ENCODE results near the gene PDE4B.
"Not testable (repeated sequence)": the region's sequence is repeated elsewhere in the genome, so short reads cannot be mapped to it uniquely, and the experiment has no call there.

Gene PDE4B

DNA sequence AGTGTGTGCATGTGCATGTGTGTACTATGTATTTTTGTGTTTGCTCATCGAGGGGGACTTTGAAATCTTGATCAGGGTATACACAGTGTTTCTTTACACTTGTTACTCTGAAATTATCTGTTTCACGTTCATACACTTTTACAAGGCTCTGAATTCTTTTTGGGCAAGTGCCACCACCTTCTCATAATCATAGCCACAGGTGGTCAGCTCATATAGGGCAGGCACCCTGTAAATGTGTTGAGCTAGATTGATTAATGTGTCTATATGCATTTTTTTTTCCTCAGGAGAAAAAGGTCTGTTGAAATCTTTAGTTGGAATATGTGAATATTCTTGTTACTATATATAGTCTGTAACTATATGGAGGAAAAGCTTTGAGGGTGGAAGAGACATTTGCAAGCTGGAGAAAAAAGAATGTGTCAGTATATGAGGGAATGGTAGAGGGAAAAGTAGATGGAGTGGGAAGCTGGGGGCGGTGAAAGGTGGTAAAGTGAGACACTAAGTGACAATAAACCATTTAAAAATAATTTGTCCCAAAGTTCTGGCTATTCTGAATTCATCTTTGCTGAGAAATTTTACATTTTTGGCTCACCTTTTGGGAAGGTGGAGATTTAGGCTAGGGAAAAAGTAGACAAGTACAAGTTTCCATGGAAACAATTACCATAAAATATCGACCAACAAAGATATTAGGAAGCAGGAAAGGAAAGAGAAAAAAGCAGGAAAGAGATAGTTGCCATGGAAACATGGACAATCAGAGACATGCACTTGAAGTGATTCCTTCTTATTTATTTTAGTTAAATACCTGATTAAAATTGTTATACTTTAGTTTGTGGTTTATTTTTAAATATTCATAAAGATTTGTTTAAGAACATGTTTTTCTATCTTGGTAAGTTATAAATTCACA lies 277.5 kb downstream of the PDE4B start:
- no peak for DNase-seq

DNA sequence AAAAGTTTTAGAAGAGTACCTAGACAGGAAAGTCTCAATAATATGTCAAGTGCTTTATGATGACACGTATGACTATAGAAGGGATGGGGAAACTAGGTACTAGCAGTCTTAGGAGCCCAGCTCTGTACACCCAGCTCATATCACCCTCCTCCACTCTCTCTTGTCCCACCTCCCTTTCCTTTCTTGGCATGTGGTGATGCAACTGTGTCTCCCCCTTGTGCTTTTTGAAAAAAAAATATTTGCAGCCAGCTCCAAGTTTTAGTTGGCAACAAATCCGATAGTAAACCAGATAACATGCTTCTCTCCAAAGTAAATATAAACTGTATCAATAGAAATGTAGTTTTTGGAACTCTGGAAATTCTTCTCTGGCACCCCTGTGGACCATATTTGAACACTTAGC lies 280.7 kb downstream of the PDE4B start:
- DNase-seq, result no peak

GRCh38 chr1:66074147-66074546 lies 281.5 kb downstream of the PDE4B start:
- DNase-seq, result no peak

DNA sequence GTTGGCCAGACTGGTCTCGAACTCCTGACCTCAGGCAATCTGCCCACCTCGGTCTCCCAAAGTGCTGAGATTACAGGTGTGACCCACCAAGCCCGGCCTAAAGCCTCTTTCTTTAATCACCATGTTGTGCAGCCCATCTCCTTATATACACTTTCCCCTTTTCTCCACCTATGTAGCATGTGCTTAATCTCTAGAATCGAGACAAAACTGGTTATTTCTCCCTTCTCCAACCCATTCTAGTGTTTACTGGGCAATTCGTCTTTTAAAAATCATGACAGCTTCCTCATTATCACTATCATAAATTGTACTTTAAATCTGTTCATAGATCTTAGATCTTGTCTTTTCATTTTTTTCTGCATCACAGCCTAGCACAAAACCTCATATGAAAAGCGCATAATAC lies 285.7 kb downstream of the PDE4B start:
- no peak for DNase-seq

DNA sequence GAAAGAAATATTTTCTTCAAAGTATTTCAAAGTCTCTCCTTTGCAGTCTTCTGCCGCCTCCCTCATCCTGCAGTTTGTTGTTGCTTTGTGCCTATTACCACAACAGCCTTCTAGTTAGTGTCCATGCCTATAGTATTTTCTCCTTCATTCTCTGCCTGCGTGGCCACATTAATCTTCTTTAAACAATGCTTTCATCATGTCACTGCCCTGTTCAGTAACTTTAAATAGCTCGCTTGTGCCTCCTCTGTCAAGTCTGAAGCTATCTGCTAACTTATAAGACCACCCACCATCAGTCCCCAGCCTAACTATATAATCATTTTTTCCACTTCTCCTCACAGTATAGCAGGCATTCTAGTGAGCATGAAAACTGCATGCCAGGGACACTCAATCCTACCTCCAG lies 290.3 kb downstream of the PDE4B start:
- no peak for DNase-seq

DNA sequence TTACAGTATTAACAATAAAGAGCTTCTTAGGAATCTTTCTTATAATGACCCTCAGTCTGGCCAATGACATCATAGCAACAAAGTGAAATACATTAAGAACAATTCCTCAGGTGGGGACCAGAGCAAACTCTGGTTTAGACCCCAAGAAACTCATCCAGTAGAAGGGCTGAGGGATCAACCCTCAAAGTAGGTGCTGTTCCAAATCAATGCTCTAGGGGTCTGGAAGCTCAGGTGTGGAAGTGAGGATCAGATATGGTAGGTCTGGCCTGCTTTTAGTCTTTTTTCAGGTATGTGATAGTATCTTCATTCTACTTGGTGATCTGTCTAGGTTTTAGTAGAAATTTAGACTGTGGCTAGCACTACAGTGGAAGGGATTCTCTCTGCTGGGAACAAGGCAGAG lies 291.7 kb downstream of the PDE4B start:
- DNase-seq, result no peak

DNA sequence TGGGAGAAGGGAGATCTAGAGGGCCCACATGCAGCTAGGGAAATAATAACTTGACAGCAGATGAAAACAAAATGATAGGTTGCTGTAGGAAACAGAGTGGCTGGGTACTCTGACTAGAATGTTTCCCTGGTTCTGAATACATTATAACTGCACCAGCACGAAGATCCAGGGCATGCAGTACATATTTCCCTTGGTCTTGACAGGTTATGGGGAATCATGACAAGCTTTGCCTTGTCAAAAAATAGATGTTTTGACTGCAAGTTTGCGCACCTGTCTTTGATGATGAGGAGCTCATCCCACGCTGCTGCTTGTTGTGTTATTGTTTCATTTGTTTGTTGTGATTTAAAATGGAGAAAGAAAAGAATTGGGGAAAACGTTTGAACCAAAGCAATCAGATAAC lies 292.9 kb downstream of the PDE4B start:
- DNase-seq, result no peak

- DNase-seq, result no peak
Observed at GRCh38 chr1:66088787-66089186, 296.1 kb downstream of the PDE4B start.

- DNase-seq, result no peak
Observed at GRCh38 chr1:66090859-66091457, 298.3 kb downstream of the PDE4B start.

- DNase-seq, result peak in 1 of 3 donors; percentile 15
Observed at GRCh38 chr1:66095190-66095589, 302.5 kb downstream of the PDE4B start.

- DNase-seq, result not testable (repeated sequence)
Observed at GRCh38 chr1:66100959-66101358, 308.3 kb downstream of the PDE4B start.

DNA sequence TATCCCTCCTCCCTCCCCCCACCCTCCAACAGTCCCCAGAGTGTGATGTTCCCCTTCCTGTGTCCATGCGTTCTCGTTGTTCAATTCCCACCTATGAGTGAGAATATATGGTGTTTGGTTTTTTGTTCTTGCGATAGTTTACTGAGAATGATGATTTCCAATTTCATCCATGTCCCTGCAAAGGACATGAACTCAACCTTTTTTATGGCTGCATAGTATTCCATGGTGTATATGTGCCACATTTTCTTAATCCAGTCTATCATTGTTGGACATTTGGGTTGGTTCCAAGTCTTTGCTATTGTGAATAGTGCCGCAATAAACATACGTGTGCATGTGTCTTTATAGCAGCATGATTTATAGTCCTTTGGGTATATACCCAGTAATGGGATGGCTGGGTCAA lies 311.4 kb downstream of the PDE4B start:
- not testable (repeated sequence) for DNase-seq

DNA sequence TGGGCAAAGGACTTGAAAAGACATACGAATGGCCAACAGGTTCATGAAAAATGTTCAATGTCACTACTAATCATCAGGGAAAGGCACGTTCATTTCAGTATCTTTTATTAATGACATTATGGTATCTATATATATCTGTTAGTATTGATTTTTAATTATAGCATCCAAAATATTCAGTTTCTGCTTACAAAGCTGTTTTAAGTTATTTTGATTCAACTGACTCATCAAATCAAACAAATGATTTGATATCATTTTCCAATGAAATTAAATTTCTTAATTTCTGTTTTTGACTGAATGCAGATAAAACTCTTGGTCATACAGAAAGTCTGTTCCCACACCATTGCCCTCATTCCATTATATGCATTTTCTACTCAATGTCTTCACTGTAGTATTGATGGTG lies 315.9 kb downstream of the PDE4B start:
- no peak for DNase-seq

DNA sequence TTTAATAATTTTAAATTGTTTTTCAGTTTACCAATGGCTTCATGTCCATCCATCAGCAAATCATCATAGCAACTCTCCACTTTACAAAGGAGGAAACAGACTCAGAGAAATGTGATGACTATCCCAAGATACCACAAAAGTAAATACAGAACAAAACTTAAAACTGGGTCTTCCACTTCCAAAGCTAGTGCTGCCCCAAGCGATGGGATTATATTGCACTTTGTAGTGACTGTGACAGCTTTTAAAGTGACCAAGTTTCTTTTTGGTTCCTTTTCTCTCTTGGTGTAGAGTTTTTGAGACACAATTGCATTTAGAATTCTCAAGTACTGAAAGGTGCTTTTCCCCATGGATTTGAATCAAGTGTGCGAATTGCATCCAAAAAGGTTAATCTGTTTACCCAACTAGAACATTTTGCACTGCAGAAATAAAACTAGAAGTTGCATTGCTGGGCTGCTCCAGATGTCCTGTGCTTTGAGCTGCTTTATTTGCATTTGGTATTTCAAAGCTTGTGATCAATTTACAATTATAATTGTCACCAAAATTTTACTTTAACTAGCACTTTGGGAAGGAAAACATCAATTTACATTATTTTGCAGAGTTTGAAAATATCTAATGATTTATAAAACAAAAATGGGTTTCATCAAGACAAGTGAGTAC lies 320.2 kb downstream of the PDE4B start:
- no peak for DNase-seq

DNA sequence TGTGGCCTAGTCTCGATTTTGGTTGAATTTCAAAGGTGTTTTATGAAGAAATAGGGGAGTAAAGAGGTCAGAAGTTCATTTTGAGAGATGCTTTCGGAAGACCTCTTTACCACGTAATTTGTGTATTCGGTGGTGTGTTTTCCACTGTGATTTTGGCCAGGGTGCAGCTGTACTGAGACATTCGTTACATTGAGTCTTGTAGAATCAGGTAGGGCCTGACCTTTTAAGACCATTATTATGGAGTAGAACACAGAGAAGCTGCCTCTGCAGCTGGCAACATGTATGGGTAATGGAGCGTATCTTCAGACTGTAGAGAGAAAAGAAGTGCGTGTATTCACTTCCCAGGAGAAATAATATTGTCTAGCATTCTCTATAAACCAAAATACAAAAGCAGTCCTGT lies 326.5 kb downstream of the PDE4B start:
- no peak for DNase-seq

- DNase-seq, result no peak
Observed at GRCh38 chr1:66124670-66125069, 332.0 kb downstream of the PDE4B start.

DNA sequence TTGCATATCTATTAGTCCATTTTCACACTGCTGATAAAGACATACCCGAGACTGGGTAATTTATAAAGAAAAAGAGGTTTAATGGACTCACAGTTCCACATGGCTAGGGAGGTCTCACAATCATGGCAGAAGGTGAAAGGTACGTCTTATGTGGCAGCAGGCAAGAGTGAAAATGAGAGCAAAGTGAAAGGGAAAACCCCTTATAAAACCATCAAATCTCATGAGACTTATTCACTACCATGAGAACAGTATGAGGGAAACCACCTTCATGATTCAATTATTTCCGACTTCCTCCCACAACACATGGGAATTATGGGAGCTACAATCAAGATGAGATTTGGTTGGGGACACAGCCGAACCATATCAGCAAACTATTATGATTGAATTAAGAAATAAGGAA lies 335.9 kb downstream of the PDE4B start:
- peak; percentile 8 to 50 (median 21) for DNase-seq

DNA sequence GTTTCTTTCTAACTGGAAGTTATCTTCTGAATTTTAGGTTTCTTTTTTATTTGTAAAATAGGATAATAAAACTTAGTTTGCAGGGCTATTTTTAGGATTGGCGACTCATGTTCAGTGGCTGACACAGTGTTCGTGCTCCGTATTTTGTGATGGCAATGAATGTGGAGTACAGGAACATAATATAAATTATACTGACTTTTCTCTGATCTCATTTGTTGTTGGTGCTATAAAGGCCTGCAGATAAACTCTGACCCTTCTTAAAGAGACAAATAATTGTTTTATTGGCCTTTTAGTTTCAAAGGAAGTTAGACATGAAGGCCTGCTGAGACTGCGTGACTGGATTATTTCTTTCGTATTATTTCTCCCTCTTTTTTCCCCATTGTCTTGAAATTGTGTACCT lies 339.6 kb downstream of the PDE4B start:
- DNase-seq, result no peak

GRCh38 chr1:66134004-66134403 lies 341.3 kb downstream of the PDE4B start:
- DNase-seq, result no peak

DNA sequence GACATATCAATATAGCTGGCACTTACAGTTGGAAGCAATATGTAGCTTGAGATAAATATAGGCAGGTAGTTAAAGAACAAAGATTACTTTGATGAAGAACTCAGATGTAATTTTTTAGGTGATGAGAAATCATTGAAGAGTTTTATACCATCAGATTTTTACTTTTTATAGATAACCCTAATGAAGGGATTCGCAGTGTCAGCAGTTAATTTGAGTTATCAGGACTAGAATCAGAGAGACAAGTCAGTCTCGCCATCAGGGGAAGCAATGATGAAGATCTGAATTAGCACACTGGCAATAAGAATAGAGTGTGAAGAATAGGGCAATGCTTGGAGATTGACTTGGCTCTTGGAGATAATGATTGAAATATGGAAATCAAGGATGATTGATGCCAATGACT lies 342.5 kb downstream of the PDE4B start:
- no peak for DNase-seq

DNA sequence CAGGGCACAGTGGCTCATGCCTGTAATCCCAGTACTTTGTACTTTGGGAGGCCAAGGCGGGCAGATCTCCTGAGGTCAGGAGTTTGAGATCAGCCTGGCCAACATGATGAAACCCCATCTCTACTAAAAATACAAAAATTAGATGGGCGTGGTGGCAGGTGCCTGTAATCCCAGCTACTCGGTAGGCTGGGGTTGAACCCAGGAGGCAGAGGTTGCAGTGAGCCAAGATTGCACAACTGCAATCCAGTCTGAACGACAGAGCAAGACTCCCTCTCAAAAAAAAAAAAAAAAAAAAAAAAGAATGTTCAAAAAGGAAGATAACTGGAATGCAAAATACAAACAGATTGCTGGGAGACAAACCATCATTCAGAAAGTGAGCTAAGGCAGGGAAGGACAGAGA lies 343.7 kb downstream of the PDE4B start:
- not testable (repeated sequence) for DNase-seq

DNA sequence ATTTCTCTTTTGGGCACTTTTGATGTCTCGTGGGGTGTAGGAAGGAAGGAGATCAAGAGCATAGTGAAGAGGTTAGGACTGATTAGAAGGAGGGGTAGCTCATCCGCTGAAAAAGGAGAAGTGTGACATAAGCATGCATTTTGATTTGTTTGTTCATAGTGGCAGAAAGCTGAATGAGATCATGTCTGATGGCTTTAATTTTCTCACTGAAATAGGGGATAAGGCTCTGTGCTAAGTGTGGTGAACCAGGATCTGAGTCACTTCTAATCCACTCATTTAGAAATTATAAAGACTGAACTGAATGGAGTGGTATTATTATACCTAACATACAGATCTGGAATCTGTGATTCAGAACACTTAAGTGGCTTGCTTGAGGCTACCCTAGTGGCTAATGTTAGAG lies 344.5 kb downstream of the PDE4B start:
- peak; percentile 29 to 50 (median 34) for DNase-seq

DNA sequence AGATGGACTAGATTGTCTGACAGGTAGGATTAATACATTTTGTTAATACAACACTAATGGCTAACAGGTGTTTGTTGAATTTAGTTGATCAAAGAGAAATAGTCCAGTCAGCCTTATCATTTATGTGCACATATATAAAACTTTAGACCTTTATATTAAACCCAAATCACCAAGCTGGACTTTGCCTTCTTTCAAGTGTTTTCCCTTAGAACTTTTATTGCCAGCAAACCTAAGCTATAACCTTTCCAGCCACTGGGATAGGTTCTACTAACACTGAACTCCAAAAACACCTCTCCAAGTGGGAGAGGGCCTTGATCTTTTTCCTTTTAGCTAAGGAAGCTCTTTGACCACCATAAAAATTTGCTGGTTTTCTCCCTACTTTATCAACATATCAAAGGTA lies 345.9 kb downstream of the PDE4B start:
- no peak for DNase-seq

GRCh38 chr1:66140072-66140471 lies 347.4 kb downstream of the PDE4B start:
- DNase-seq, result peak in 2 of 3 donors; percentile 11 to 18

Data from suppressor macrophage treated with lipopolysaccharide for 1 hour (primary cell).